K562 (cell line): ENCODE measurements around the gene NR6A1.

ENCODE experiments used
- GABPB1 ChIP-seq: sonication (generic); formaldehyde crosslinking; IDR thresholded peaks from 2 replicates; pipeline ENCODE4 v1.8.0; 2022; ENCODE audit warnings: mild to moderate bottlenecking, missing genetic modification reagents
- HMG20B ChIP-seq: fragments of 250-450 bp; sonication (Bioruptor Pico); IDR thresholded peaks from 2 replicates; pipeline ENCODE4 v1.5.0; 2021; ENCODE audit warnings: mild to moderate bottlenecking
- JUND ChIP-seq, 2 experiments: IDR thresholded peaks; 2 replicates in 1 of 2; 3 replicates in 1 of 2; pipeline ENCODE4 v1.6.1; 2011; ENCODE audit warnings: borderline replicate concordance in 2 of 2, low read depth in 2 of 2, low read length in 2 of 2, improper control_type of control experiment in 1 of 2, missing biosample characterization in 1 of 2, missing genetic modification characterization in 1 of 2, missing genetic modification reagents in 1 of 2
- SIX5 ChIP-seq, 2 experiments: IDR thresholded peaks; 2 replicates each; pipeline ENCODE4 v1.6.1; 2011; ENCODE audit warnings: low read length in 2 of 2, borderline replicate concordance in 1 of 2, low read depth in 1 of 2, mild to moderate bottlenecking in 1 of 2, moderate library complexity in 1 of 2; ENCODE audit not compliant: insufficient read depth in 1 of 2
- THAP7 ChIP-seq: fragments of 250-450 bp; sonication (Bioruptor Pico); IDR thresholded peaks from 2 replicates; pipeline ENCODE4 v1.5.0; 2021

- TF ChIP-seq THAP7 (CRISPR knock-in tag) = no peak
- peak; percentile 51; the same call in 1 of the 2 replicates for TF ChIP-seq GABPB1 (CRISPR knock-in tag)
- TF ChIP-seq SIX5 (IDR thresholded peaks at IDR 0.05; ENCODE audit: borderline replicate concordance in 1 of 2, insufficient read depth in 1 of 2, low read depth in 1 of 2, low read length in 2 of 2) = peak; percentile 84 to 88
- peak; percentile 97 for TF ChIP-seq JUND (IDR thresholded peaks at IDR 0.05; ENCODE audit: borderline replicate concordance, low read depth, low read length)
- TF ChIP-seq JUND (tag; IDR thresholded peaks at IDR 0.05; ENCODE audit: borderline replicate concordance, low read depth, low read length) = peak; percentile 65; the same call in 1 of the 3 replicates
- TF ChIP-seq HMG20B (CRISPR knock-in tag) = no peak
Measured at GRCh38 chr9:124771021-124771866, at the start of gene NR6A1.
